Measurements from ENCODE around the gene TAS2R5. TPM values are rescaled to one million over a fixed set of nuclear protein-coding genes. Genes with fewer than 3 reads are reported as not detected.

TAS2R5 gene
- total RNA-seq (2022) (1.7 TPM in 2 replicates), Bru-seq, nascent RNA (percentile 54 among the genes with signal in this experiment), BruChase-seq, experiment 1, labeled RNA remaining after a 2-hour chase (percentile 70 among the genes with signal in this experiment), BruChase-seq, experiment 2, labeled RNA remaining after a 6-hour chase (percentile 80 among the genes with signal in this experiment)
- long read RNA-seq: 0 reads

- CTCF ChIA-PET: interaction anchor here (0.7 kb wide), 1 partner anchor 135 kb away, joined by 3 read pairs; no protein-coding TSS in a partner anchor
- Mint-ChIP-seq H3K36me3 (ENCODE audit: insufficient read depth, unreplicated experiment) (peaks cover 5% of the 10 kb centered on the region), H3K4me1 (ENCODE audit: low read depth, unreplicated experiment) (no peaks in the 10 kb centered on the region), H3K9me3 (ENCODE audit: unreplicated experiment) (no peaks in the 10 kb centered on the region), H3K27ac (ENCODE audit: unreplicated experiment) (no peak within 1 kb of the TSS), H3K4me3 (ENCODE audit: unreplicated experiment) (no peak within 1 kb of the TSS), H3K27me3 (ENCODE audit: insufficient read depth, unreplicated experiment) (no peaks in the 10 kb centered on the region)
- no peaks in the 10 kb centered on the region for H3K4me1 ChIP-seq
- intact Hi-C loops (cut with micrococcal nuclease; ENCODE audit: unreplicated experiment): no loop called here
- POLR2A ChIA-PET: no interaction called here
- TF ChIP-seq CTCF (IDR thresholded peaks at IDR 0.05; ENCODE audit: insufficient read depth in 1 of 2, low read depth in 1 of 2, low read length in 1 of 2, severe bottlenecking in 1 of 2, unreplicated experiment in 1 of 2): no peak
- no peaks in the 10 kb centered on the region for H3K27me3 ChIP-seq (replicated peaks; ENCODE audit: control insufficient read depth, insufficient read depth, low read length)
- no peak for DNase-seq
- BruUV-seq (replicated peaks): no TSS peak
- H3K9me3 ChIP-seq: no peaks in the 10 kb centered on the region
- H3K36me3 ChIP-seq (ENCODE audit: control insufficient read depth, insufficient read depth, low read length): no peaks in the 10 kb centered on the region
- H3K4me3 ChIP-seq (ENCODE audit: low read depth, low read length): no peak within 1 kb of the TSS
Measured at GRCh38 chr7:141789917-141790316, at the start of gene TAS2R5. TAS2R5 (plus strand) TSS chr7:141790217; CDS start chr7:141790362, 145 bp downstream.

GRCh38 chr7:141742229-141742628, 47.8 kb upstream of the TAS2R5 start:
- H3K27me3 ChIP-seq (replicated peaks; ENCODE audit: control insufficient read depth, insufficient read depth, low read length): no peaks in the 10 kb centered on the region
- H3K9me3 ChIP-seq: no peaks in the 10 kb centered on the region
- 0 out of 2 replicates have a peak, but pooled peaks cover 5% of the 10 kb centered on the region for H3K4me1 ChIP-seq
- CTCF ChIA-PET: interaction anchor here (1.0 kb wide), 1 partner anchor 44 kb away, joined by 5 read pairs; no protein-coding TSS in a partner anchor
- DNase-seq: no peak
- Mint-ChIP-seq H3K4me3 (ENCODE audit: unreplicated experiment) (no peak overlapping the region), H3K9me3 (ENCODE audit: unreplicated experiment) (no peaks in the 10 kb centered on the region), H3K27ac (ENCODE audit: unreplicated experiment) (no peak overlapping the region), H3K36me3 (ENCODE audit: insufficient read depth, unreplicated experiment) (peaks cover 74% of the 10 kb centered on the region), H3K27me3 (ENCODE audit: insufficient read depth, unreplicated experiment) (no peaks in the 10 kb centered on the region), H3K4me1 (ENCODE audit: low read depth, unreplicated experiment) (peaks cover 24% of the 10 kb centered on the region)
- POLR2A ChIA-PET: no interaction called here
- TF ChIP-seq CTCF (IDR thresholded peaks at IDR 0.05; ENCODE audit: insufficient read depth in 1 of 2, low read depth in 1 of 2, low read length in 1 of 2, severe bottlenecking in 1 of 2, unreplicated experiment in 1 of 2): no peak
- intact Hi-C loops (cut with micrococcal nuclease; ENCODE audit: unreplicated experiment): no loop called here
- no TSS peak for BruUV-seq (replicated peaks)
- H3K4me3 ChIP-seq (ENCODE audit: low read depth, low read length): no peak overlapping the region
- H3K36me3 ChIP-seq (ENCODE audit: control insufficient read depth, insufficient read depth, low read length): peaks cover 5% of the 10 kb centered on the region

GRCh38 chr7:141744131-141744530, 45.9 kb upstream of the TAS2R5 start:
- no peaks in the 10 kb centered on the region for H3K9me3 ChIP-seq
- CTCF ChIA-PET: no interaction called here
- H3K27ac Mint-ChIP-seq (ENCODE audit: unreplicated experiment): no peak overlapping the region
- no TSS peak for BruUV-seq (replicated peaks)
- H3K36me3 ChIP-seq (ENCODE audit: control insufficient read depth, insufficient read depth, low read length): peaks cover 6% of the 10 kb centered on the region
- H3K27me3 Mint-ChIP-seq (ENCODE audit: insufficient read depth, unreplicated experiment): no peaks in the 10 kb centered on the region
- DNase-seq: no peak
- no peaks in the 10 kb centered on the region for H3K9me3 Mint-ChIP-seq (ENCODE audit: unreplicated experiment)
- no peaks in the 10 kb centered on the region for H3K27me3 ChIP-seq (replicated peaks; ENCODE audit: control insufficient read depth, insufficient read depth, low read length)
- no peak for TF ChIP-seq CTCF (IDR thresholded peaks at IDR 0.05; ENCODE audit: insufficient read depth in 1 of 2, low read depth in 1 of 2, low read length in 1 of 2, severe bottlenecking in 1 of 2, unreplicated experiment in 1 of 2)
- 0 out of 2 replicates have a peak, but pooled peaks cover 5% of the 10 kb centered on the region for H3K4me1 ChIP-seq
- peaks cover 69% of the 10 kb centered on the region for H3K36me3 Mint-ChIP-seq (ENCODE audit: insufficient read depth, unreplicated experiment)
- H3K4me3 ChIP-seq (ENCODE audit: low read depth, low read length): no peak overlapping the region
- POLR2A ChIA-PET: no interaction called here
- intact Hi-C loops (cut with micrococcal nuclease; ENCODE audit: unreplicated experiment): no loop called here
- peaks cover 24% of the 10 kb centered on the region for H3K4me1 Mint-ChIP-seq (ENCODE audit: low read depth, unreplicated experiment)
- H3K4me3 Mint-ChIP-seq (ENCODE audit: unreplicated experiment): no peak overlapping the region

All from Caco-2 (cell line).